ENCODE measurements around the gene VPS33A. TPM values are rescaled to one million over a fixed set of nuclear protein-coding genes. Genes with fewer than 3 reads are reported as not detected.

The VPS33A gene
- total and polyA plus RNA-seq, 2 experiments from 2014 or later, result 23.1 to 35.2 TPM

- TF ChIP-seq EZH2phosphoT487 (IDR thresholded peaks at IDR 0.05; ENCODE audit: low read depth, severe bottlenecking, unreplicated experiment) (no peak), EZH2 (IDR thresholded peaks at IDR 0.05; ENCODE audit: borderline replicate concordance) (no peak), CTCF (IDR thresholded peaks at IDR 0.05; ENCODE audit: poor library complexity) (no peak)
- H3K27ac ChIP-seq, result no peak overlapping the region
Observed at GRCh38 chr12:122293081-122293480, 26.8 kb upstream of the VPS33A start.

DNA sequence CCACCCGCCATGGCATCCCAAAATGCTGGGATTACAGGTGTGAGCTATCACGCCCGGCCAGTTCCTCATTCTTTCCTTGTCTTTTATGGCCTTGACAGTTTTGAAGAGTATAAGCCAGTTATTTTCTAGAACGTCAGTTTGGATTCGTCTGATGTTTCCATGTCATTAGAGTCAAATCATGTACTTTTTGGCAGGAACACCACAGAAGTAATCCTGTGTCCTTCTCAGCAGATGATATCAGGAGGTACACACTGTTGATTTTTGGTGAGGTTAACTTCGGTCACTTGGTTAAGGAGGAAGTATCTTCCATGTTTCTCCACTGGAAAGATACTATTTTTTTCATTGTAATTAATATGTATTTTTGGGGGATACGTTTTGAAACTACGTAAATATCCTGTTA, 25.1 kb upstream of the VPS33A start:
- Histone ChIP-seq H2AFZ (no peak overlapping the region), H4K20me1 (ENCODE audit: insufficient read depth, poor library complexity, severe bottlenecking) (no peaks in the 10 kb centered on the region), H3K4me2 (no peak overlapping the region), H3K27me3 (no peaks in the 10 kb centered on the region), H3K4me3 (no peak overlapping the region), H3K79me2 (no peaks in the 10 kb centered on the region), H3K9me2 (replicated peaks; ENCODE audit: insufficient read depth) (no peaks in the 10 kb centered on the region), H3K27ac (no peak overlapping the region), H3K9me3 (ENCODE audit: low read depth) (no peaks in the 10 kb centered on the region), H3K36me3 (replicated peaks; ENCODE audit: insufficient read depth, low read depth) (no peaks in the 10 kb centered on the region), H3K4me1 (ENCODE audit: insufficient read depth) (no peaks in the 10 kb centered on the region)
- 97% methylated on average over 8 of the region's 8 CpGs for WGBS (ENCODE audit: low lambda C conversion rate, missing lambda C conversion rate)
- DNase-seq (ENCODE audit: low spot score), result no peak
- TF ChIP-seq EZH2phosphoT487 (IDR thresholded peaks at IDR 0.05; ENCODE audit: low read depth, severe bottlenecking, unreplicated experiment), result no peak
- no peak for TF ChIP-seq CTCF (IDR thresholded peaks at IDR 0.05; ENCODE audit: poor library complexity)
- no peak for TF ChIP-seq EZH2 (IDR thresholded peaks at IDR 0.05; ENCODE audit: borderline replicate concordance)

More at GRCh38 chr12:122293081-122293480, 26.8 kb upstream of the VPS33A start:
- no peak for DNase-seq (ENCODE audit: low spot score)
- Histone ChIP-seq H4K20me1 (ENCODE audit: insufficient read depth, poor library complexity, severe bottlenecking) (no peaks in the 10 kb centered on the region), H3K4me2 (no peak overlapping the region), H3K27me3 (no peaks in the 10 kb centered on the region), H3K36me3 (replicated peaks; ENCODE audit: insufficient read depth, low read depth) (no peaks in the 10 kb centered on the region), H3K79me2 (no peaks in the 10 kb centered on the region), H3K9me2 (replicated peaks; ENCODE audit: insufficient read depth) (no peaks in the 10 kb centered on the region), H3K9me3 (ENCODE audit: low read depth) (no peaks in the 10 kb centered on the region), H3K4me1 (ENCODE audit: insufficient read depth) (no peaks in the 10 kb centered on the region), H2AFZ (no peak overlapping the region), H3K4me3 (no peak overlapping the region)
- 97% methylated on average over 3 of the region's 3 CpGs for WGBS (ENCODE audit: low lambda C conversion rate, missing lambda C conversion rate)

DNA sequence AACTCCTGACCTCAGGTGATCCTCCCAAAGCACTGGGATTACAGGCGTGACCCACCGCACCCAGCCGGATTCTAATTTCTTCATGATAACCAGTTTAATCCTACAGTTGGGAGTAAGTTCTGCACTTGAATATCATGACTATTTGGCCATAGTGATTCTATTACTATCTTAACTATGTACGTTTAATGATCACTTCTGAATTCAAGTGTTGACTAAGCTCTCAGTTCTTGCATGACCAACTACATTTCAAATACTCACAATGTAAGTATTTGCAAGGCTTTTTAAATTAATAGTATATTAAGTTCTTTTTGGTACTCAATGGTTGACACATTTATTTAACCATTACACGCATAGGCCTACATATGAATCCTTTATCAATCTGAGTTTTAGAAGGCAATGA, 17.4 kb upstream of the VPS33A start:
- no peak for TF ChIP-seq EZH2 (IDR thresholded peaks at IDR 0.05; ENCODE audit: borderline replicate concordance)
- TF ChIP-seq CTCF (IDR thresholded peaks at IDR 0.05; ENCODE audit: poor library complexity), result no peak
- TF ChIP-seq EZH2phosphoT487 (IDR thresholded peaks at IDR 0.05; ENCODE audit: low read depth, severe bottlenecking, unreplicated experiment), result no peak
- H3K4me3 ChIP-seq, result no peak overlapping the region
- no peaks in the 10 kb centered on the region for H3K79me2 ChIP-seq
- H3K27ac ChIP-seq, result no peak overlapping the region
- no peaks in the 10 kb centered on the region for H4K20me1 ChIP-seq (ENCODE audit: insufficient read depth, poor library complexity, severe bottlenecking)
- peaks cover 8% of the 10 kb centered on the region for H3K4me1 ChIP-seq (ENCODE audit: insufficient read depth)
- no peak for DNase-seq (ENCODE audit: low spot score)
- H2AFZ ChIP-seq, result no peak overlapping the region
- H3K36me3 ChIP-seq (replicated peaks; ENCODE audit: insufficient read depth, low read depth), result no peaks in the 10 kb centered on the region
- H3K27me3 ChIP-seq, result no peaks in the 10 kb centered on the region
- H3K4me2 ChIP-seq, result no peak overlapping the region
- H3K9me2 ChIP-seq (replicated peaks; ENCODE audit: insufficient read depth), result no peaks in the 10 kb centered on the region
- no peaks in the 10 kb centered on the region for H3K9me3 ChIP-seq (ENCODE audit: low read depth)
- 91% methylated on average over 5 of the region's 5 CpGs for WGBS (ENCODE audit: low lambda C conversion rate, missing lambda C conversion rate)

DNA sequence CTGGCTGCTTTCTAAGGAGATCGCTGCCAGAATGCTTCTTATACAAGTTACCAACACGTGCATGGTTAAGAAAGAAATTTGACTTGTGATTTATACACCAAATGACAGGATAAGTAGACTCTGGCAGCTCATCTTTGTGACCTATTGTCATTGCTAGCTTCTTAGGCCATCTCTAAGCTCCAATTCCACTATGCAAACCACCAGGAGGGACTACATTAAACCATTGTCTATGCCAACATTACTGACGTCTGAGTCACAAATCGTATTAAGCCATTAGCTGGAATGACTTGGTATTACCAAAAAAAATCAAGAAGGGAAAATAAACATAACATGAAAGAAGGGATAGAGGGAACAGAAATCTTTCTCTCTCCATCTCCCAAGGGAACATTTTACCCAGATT, 15.8 kb upstream of the VPS33A start:
- Histone ChIP-seq H3K4me3 (no peak overlapping the region), H3K27ac (no peak overlapping the region), H3K79me2 (no peaks in the 10 kb centered on the region), H3K9me3 (ENCODE audit: low read depth) (no peaks in the 10 kb centered on the region), H2AFZ (no peak overlapping the region), H3K27me3 (no peaks in the 10 kb centered on the region), H4K20me1 (ENCODE audit: insufficient read depth, poor library complexity, severe bottlenecking) (no peaks in the 10 kb centered on the region), H3K4me2 (no peak overlapping the region), H3K36me3 (replicated peaks; ENCODE audit: insufficient read depth, low read depth) (no peaks in the 10 kb centered on the region), H3K9me2 (replicated peaks; ENCODE audit: insufficient read depth) (no peaks in the 10 kb centered on the region), H3K4me1 (ENCODE audit: insufficient read depth) (peaks cover 8% of the 10 kb centered on the region)
- no peak for TF ChIP-seq EZH2 (IDR thresholded peaks at IDR 0.05; ENCODE audit: borderline replicate concordance)
- no peak for TF ChIP-seq CTCF (IDR thresholded peaks at IDR 0.05; ENCODE audit: poor library complexity)
- TF ChIP-seq EZH2phosphoT487 (IDR thresholded peaks at IDR 0.05; ENCODE audit: low read depth, severe bottlenecking, unreplicated experiment), result no peak
- WGBS (ENCODE audit: low lambda C conversion rate, missing lambda C conversion rate), result 82% methylated on average over 4 of the region's 4 CpGs
- DNase-seq (ENCODE audit: low spot score), result no peak

Measured in hepatocyte (in vitro differentiated cells).